Endodermal cell (in vitro differentiated cells): ENCODE measurements around the gene CMTM6. TPM values are rescaled to one million over a fixed set of nuclear protein-coding genes. Genes with fewer than 3 reads are reported as not detected.

Source experiments
- DNase-seq: peaks from one replicate; pipeline ENCODE4 v3.0.0-alpha.2; 2017
- H3K27ac ChIP-seq: 2 replicates; pipeline ENCODE4 v1.5.1; 2013; ENCODE audit warnings: mild to moderate bottlenecking, low read depth, low read length, moderate library complexity
- H3K27me3 ChIP-seq: 2 replicates; pipeline ENCODE4 v1.6.1; 2013; ENCODE audit warnings: mild to moderate bottlenecking, low read length, moderate library complexity; ENCODE audit not compliant: insufficient read depth, control insufficient read depth, poor library complexity, severe bottlenecking
- H3K36me3 ChIP-seq: 2 replicates; pipeline ENCODE4 v1.7.0; 2013; ENCODE audit warnings: mild to moderate bottlenecking, low read length, moderate library complexity; ENCODE audit not compliant: control insufficient read depth, insufficient read depth
- H3K4me1 ChIP-seq: one replicate; pipeline ENCODE4 v1.7.0; 2013; ENCODE audit warnings: low read length; ENCODE audit not compliant: control insufficient read depth, insufficient read depth
- H3K4me3 ChIP-seq: 2 replicates; pipeline ENCODE4 v1.5.1; 2013; ENCODE audit warnings: mild to moderate bottlenecking, low read length, moderate library complexity
- H3K9ac ChIP-seq: 2 replicates; pipeline ENCODE4 v1.6.1; 2013; ENCODE audit warnings: mild to moderate bottlenecking, low read length, moderate library complexity; ENCODE audit not compliant: poor library complexity, severe bottlenecking; ENCODE audit errors: extremely low read depth
- H3K9me3 ChIP-seq: 2 replicates; pipeline ENCODE4 v1.6.1; 2013; ENCODE audit warnings: mild to moderate bottlenecking, low read length, moderate library complexity; ENCODE audit not compliant: control insufficient read depth
- H3K27ac Mint-ChIP-seq: 2 replicates; pipeline ENCODE4 v1.8.0; 2020; ENCODE audit warnings: mixed read lengths
- H3K27me3 Mint-ChIP-seq: 2 replicates; pipeline ENCODE4 v1.8.0; 2021; ENCODE audit warnings: mild to moderate bottlenecking, mixed read lengths; ENCODE audit not compliant: insufficient read depth
- H3K36me3 Mint-ChIP-seq: 2 replicates; pipeline ENCODE4 v1.8.0; 2020; ENCODE audit warnings: low read depth, mixed read lengths
- H3K4me1 Mint-ChIP-seq: 2 replicates; pipeline ENCODE4 v1.8.0; 2020; ENCODE audit warnings: mixed read lengths
- H3K4me3 Mint-ChIP-seq: 2 replicates; pipeline ENCODE4 v1.8.0; 2020; ENCODE audit warnings: mild to moderate bottlenecking, moderate library complexity, mixed read lengths
- H3K9me3 Mint-ChIP-seq: 2 replicates; pipeline ENCODE4 v1.8.0; 2020; ENCODE audit warnings: mild to moderate bottlenecking, mixed read lengths
- CTCF ChIP-seq: fragments of 200-600 bp; sonication (generic); conservative IDR thresholded peaks from 2 replicates; pipeline ENCODE4 v1.5.0; 2021; ENCODE audit warnings: antibody characterized with exemption, mild to moderate bottlenecking
- WGBS, 2 experiments: methylation state at CpG; one replicate each; pipeline versions ENCODE4 v1.1.5 to v1.1.7; 2013; ENCODE audit warnings: missing lambda C conversion rate in 2 of 2, mixed read lengths in 1 of 2; ENCODE audit not compliant: insufficient coverage in 1 of 2, insufficient read length in 1 of 2; 5-methylcytosine and 5-hydroxymethylcytosine counted together
- total RNA-seq, 2 donors: library from RNA; stranded (reverse); fragmentation: NEBNext Ultra II Directional in 1 of 2; extraction: Animal tissue kit (Norgen Biotek cat#: 25700) in 1 of 2; gene quantifications; 2 replicates in 1 of 2; 3 replicates in 1 of 2; pipeline ENCODE4 v1.2.1, GENCODE V29; 2021

CMTM6 gene
- total RNA-seq, 2 donors from 2014 or later: 58.3 to 62.4 TPM

- TF ChIP-seq CTCF: no peak
- no peaks in the 10 kb centered on the region for H3K36me3 ChIP-seq
- H3K27me3 ChIP-seq: no peaks in the 10 kb centered on the region
- Mint-ChIP-seq H3K27ac (no peak overlapping the region), H3K9me3 (no peaks in the 10 kb centered on the region), H3K36me3 (no peaks in the 10 kb centered on the region), H3K4me1 (peaks cover 5% of the 10 kb centered on the region), H3K4me3 (no peak overlapping the region), H3K27me3 (no peaks in the 10 kb centered on the region)
- H3K27ac ChIP-seq: no peak overlapping the region
- H3K9me3 ChIP-seq: no peaks in the 10 kb centered on the region
- H3K4me3 ChIP-seq: no peak overlapping the region
- no peak overlapping the region for H3K9ac ChIP-seq
- 91 to 96% methylated on average over 2 to 4 of the region's 4 CpGs for WGBS, 2 experiments
- no peaks in the 10 kb centered on the region for H3K4me1 ChIP-seq
- no peak for DNase-seq
Observed at GRCh38 chr3:32506466-32506865, 3.8 kb upstream of the CMTM6 start.

GRCh38 chr3:32502946-32503286 lies 264 bp upstream of the CMTM6 start:
- TF ChIP-seq CTCF: no peak
- Histone ChIP-seq H3K27ac (no peak overlapping the region), H3K4me1 (peaks cover 3% of the 10 kb centered on the region), H3K4me3 (peak overlapping the region; percentile 94), H3K9me3 (no peaks in the 10 kb centered on the region), H3K36me3 (no peaks in the 10 kb centered on the region), H3K27me3 (no peaks in the 10 kb centered on the region), H3K9ac (no peak overlapping the region)
- Mint-ChIP-seq H3K36me3 (peaks cover 5% of the 10 kb centered on the region), H3K4me3 (peak overlapping the region; percentile 89), H3K9me3 (no peaks in the 10 kb centered on the region), H3K27ac (no peak overlapping the region), H3K27me3 (no peaks in the 10 kb centered on the region), H3K4me1 (peaks cover 21% of the 10 kb centered on the region)
- 28 to 33% methylated on average over 6 of the region's 6 CpGs for WGBS, 2 experiments
- no peak for DNase-seq

GRCh38 chr3:32501783-32502117 lies 902 bp downstream of the CMTM6 start:
- H3K36me3 Mint-ChIP-seq: peaks cover 6% of the 10 kb centered on the region
- Histone ChIP-seq H3K4me1 (peaks cover 3% of the 10 kb centered on the region), H3K27me3 (no peaks in the 10 kb centered on the region), H3K27ac (peak overlapping the region; percentile 83), H3K9ac (peak overlapping the region; percentile 69), H3K36me3 (no peaks in the 10 kb centered on the region), H3K9me3 (no peaks in the 10 kb centered on the region), H3K4me3 (peak overlapping the region; percentile 94)
- H3K4me1 Mint-ChIP-seq: peaks cover 21% of the 10 kb centered on the region
- H3K9me3 Mint-ChIP-seq: no peaks in the 10 kb centered on the region
- H3K27me3 Mint-ChIP-seq: no peaks in the 10 kb centered on the region
- no peak for DNase-seq
- peak overlapping the region; percentile 89 for H3K4me3 Mint-ChIP-seq
- TF ChIP-seq CTCF: no peak
- peak overlapping the region; percentile 92 for H3K27ac Mint-ChIP-seq
- 9 to 47% methylated on average over 1 to 4 of the region's 4 CpGs for WGBS, 2 experiments
